ENCODE data around the gene ZNF283.

Gene ZNF283

DNA sequence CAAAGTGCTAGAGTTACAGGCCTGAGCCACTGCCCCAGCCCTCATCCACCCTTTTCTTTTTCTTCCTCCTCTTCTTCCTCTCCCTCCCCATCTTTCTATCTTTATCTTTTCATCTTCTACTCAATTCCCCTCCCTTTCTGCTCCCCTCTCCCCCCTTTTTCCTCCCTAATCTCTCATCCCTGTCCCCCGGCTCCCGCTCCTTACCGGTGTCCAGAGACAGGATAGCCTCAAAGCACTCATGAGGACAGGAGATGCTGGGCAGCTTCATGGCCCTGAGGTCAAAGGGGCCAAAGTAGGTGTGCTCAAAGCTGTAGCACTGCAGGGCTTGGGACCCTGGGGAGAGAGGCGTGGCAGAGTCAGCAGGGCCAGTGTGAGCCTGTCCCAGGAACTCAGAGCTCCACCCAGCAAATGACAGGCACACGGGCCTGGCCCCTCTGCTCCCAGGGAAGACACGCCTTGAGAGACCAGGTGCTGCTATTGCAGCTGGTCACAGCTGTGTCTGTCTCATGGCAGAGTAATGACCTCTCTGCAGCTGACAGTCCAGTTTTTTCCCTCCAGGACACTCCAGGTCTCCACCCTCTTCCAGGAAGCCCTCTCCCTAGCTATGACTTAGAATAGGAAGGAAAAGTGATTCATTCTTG, 27.5 kb upstream of the ZNF283 start (continued):
- TF ChIP-seq ZNF214 (tag by site-specific recombination; IDR thresholded peaks at IDR 0.05; ENCODE audit: borderline replicate concordance) (no peak), ZNF626 (tag by site-specific recombination; IDR thresholded peaks at IDR 0.05) (no peak), ZNF311 (tag by site-specific recombination; IDR thresholded peaks at IDR 0.05; ENCODE audit: borderline replicate concordance) (no peak), ZNF623 (tag by site-specific recombination; IDR thresholded peaks at IDR 0.05) (no peak), ZNF785 (tag by site-specific recombination; IDR thresholded peaks at IDR 0.05) (no peak), KLF17 (tag by site-specific recombination; IDR thresholded peaks at IDR 0.05) (peak; percentile 82), KLF1 (tag by site-specific recombination; IDR thresholded peaks at IDR 0.05) (peak; percentile 87), ZNF362 (tag by site-specific recombination; IDR thresholded peaks at IDR 0.05) (no peak), ZNF776 (tag by site-specific recombination; IDR thresholded peaks at IDR 0.05; ENCODE audit: borderline replicate concordance) (no peak), ZIC2 (tag by site-specific recombination; IDR thresholded peaks at IDR 0.05) (peak; percentile 82), ZFHX2 (tag by site-specific recombination; conservative IDR thresholded peaks at IDR 0.05) (no peak), KLF9 (tag by site-specific recombination; IDR thresholded peaks at IDR 0.05; ENCODE audit: low read depth) (peak; percentile 18), ZNF10 (tag by site-specific recombination; IDR thresholded peaks at IDR 0.05) (no peak), ZNF416 (tag by site-specific recombination; IDR thresholded peaks at IDR 0.05) (no peak), ZNF548 (tag by site-specific recombination; IDR thresholded peaks at IDR 0.05) (no peak), ZNF19 (tag by site-specific recombination; IDR thresholded peaks at IDR 0.05; ENCODE audit: low read depth) (no peak), TCF7L2 (IDR thresholded peaks at IDR 0.05; ENCODE audit: borderline replicate concordance, low read depth, low read length) (no peak), ZFP3 (tag by site-specific recombination; IDR thresholded peaks at IDR 0.05; ENCODE audit: low read depth) (no peak), WT1 (tag by site-specific recombination; IDR thresholded peaks at IDR 0.05) (peak; percentile 83), ZNF426 (tag by site-specific recombination; IDR thresholded peaks at IDR 0.05) (no peak), PATZ1 (tag by site-specific recombination; IDR thresholded peaks at IDR 0.05) (no peak), ZNF221 (tag by site-specific recombination; IDR thresholded peaks at IDR 0.05; ENCODE audit: borderline replicate concordance) (no peak)
- TF ChIP-seq, protein P1, sequence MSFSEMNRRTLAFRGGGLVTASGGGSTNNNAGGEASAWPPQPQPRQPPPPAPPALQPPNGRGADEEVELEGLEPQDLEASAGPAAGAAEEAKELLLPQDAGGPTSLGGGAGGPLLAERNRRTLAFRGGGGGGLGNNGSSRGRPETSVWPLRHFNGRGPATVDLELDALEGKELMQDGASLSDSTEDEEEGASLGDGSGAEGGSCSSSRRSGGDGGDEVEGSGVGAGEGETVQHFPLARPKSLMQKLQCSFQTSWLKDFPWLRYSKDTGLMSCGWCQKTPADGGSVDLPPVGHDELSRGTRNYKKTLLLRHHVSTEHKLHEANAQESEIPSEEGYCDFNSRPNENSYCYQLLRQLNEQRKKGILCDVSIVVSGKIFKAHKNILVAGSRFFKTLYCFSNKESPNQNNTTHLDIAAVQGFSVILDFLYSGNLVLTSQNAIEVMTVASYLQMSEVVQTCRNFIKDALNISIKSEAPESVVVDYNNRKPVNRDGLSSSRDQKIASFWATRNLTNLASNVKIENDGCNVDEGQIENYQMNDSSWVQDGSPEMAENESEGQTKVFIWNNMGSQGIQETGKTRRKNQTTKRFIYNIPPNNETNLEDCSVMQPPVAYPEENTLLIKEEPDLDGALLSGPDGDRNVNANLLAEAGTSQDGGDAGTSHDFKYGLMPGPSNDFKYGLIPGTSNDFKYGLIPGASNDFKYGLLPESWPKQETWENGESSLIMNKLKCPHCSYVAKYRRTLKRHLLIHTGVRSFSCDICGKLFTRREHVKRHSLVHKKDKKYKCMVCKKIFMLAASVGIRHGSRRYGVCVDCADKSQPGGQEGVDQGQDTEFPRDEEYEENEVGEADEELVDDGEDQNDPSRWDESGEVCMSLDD (tag by site-specific recombination; IDR thresholded peaks at IDR 0.05): 0 out of 2 replicates have a peak, but pooled peaks have one; percentile 18
- TF ChIP-seq, protein P2, sequence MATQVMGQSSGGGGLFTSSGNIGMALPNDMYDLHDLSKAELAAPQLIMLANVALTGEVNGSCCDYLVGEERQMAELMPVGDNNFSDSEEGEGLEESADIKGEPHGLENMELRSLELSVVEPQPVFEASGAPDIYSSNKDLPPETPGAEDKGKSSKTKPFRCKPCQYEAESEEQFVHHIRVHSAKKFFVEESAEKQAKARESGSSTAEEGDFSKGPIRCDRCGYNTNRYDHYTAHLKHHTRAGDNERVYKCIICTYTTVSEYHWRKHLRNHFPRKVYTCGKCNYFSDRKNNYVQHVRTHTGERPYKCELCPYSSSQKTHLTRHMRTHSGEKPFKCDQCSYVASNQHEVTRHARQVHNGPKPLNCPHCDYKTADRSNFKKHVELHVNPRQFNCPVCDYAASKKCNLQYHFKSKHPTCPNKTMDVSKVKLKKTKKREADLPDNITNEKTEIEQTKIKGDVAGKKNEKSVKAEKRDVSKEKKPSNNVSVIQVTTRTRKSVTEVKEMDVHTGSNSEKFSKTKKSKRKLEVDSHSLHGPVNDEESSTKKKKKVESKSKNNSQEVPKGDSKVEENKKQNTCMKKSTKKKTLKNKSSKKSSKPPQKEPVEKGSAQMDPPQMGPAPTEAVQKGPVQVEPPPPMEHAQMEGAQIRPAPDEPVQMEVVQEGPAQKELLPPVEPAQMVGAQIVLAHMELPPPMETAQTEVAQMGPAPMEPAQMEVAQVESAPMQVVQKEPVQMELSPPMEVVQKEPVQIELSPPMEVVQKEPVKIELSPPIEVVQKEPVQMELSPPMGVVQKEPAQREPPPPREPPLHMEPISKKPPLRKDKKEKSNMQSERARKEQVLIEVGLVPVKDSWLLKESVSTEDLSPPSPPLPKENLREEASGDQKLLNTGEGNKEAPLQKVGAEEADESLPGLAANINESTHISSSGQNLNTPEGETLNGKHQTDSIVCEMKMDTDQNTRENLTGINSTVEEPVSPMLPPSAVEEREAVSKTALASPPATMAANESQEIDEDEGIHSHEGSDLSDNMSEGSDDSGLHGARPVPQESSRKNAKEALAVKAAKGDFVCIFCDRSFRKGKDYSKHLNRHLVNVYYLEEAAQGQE (tag by site-specific recombination; IDR thresholded peaks at IDR 0.05): no peak
- TF ChIP-seq, protein P3, sequence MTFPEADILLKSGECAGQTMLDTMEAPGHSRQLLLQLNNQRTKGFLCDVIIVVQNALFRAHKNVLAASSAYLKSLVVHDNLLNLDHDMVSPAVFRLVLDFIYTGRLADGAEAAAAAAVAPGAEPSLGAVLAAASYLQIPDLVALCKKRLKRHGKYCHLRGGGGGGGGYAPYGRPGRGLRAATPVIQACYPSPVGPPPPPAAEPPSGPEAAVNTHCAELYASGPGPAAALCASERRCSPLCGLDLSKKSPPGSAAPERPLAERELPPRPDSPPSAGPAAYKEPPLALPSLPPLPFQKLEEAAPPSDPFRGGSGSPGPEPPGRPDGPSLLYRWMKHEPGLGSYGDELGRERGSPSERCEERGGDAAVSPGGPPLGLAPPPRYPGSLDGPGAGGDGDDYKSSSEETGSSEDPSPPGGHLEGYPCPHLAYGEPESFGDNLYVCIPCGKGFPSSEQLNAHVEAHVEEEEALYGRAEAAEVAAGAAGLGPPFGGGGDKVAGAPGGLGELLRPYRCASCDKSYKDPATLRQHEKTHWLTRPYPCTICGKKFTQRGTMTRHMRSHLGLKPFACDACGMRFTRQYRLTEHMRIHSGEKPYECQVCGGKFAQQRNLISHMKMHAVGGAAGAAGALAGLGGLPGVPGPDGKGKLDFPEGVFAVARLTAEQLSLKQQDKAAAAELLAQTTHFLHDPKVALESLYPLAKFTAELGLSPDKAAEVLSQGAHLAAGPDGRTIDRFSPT (tag by site-specific recombination; IDR thresholded peaks at IDR 0.05): no peak

All from HEK293 (cell line).